ENCODE data around the gene NDUFB1. TPM values are rescaled to one million over a fixed set of nuclear protein-coding genes. Genes with fewer than 3 reads are reported as not detected.

The NDUFB1 gene
- total and polyA plus RNA-seq, 2 experiments from 2014 or later: 136 to 336 TPM

- H3K4me1 ChIP-seq (ENCODE audit: insufficient read depth): peaks cover 18% of the 10 kb centered on the region
- H4K20me1 ChIP-seq (ENCODE audit: insufficient read depth): no peaks in the 10 kb centered on the region
- peak overlapping the region; percentile 96 for H3K9ac ChIP-seq
- WGBS, 2 experiments (ENCODE audit: low coverage in 1 of 2, low lambda C conversion rate in 2 of 2, missing lambda C conversion rate in 2 of 2): 2% methylated on average over 22 of the region's 22 CpGs
- H3K9me3 ChIP-seq (ENCODE audit: low read depth): no peaks in the 10 kb centered on the region
- H3F3A ChIP-seq (ENCODE audit: insufficient read depth): 0 out of 2 replicates have a peak, but pooled peaks cover 3% of the 10 kb centered on the region
- no peaks in the 10 kb centered on the region for H3K9me2 ChIP-seq (ENCODE audit: insufficient read depth)
- in situ Hi-C loops (cut with MboI): no loop called here
- peaks cover 25% of the 10 kb centered on the region; the same call in 1 of the 2 replicates for H3K36me3 ChIP-seq (ENCODE audit: low read depth)
- TF ChIP-seq EZH2 (IDR thresholded peaks at IDR 0.05; ENCODE audit: insufficient read depth, poor library complexity, severe bottlenecking): no peak
- no peak for TF ChIP-seq EZH2phosphoT487 (IDR thresholded peaks at IDR 0.05; ENCODE audit: insufficient read depth, low read depth)
- H3K4me2 ChIP-seq (ENCODE audit: unreplicated experiment): peak overlapping the region; percentile 87
- peak overlapping the region; percentile 97 for H3K4me3 ChIP-seq
- no peaks in the 10 kb centered on the region for H3K27me3 ChIP-seq (replicated peaks; ENCODE audit: insufficient read depth)
- peaks cover 89% of the 10 kb centered on the region for H3K79me2 ChIP-seq (ENCODE audit: insufficient read depth)
- DNase-seq: peak; percentile 66
- peak overlapping the region; percentile 93 for H2AFZ ChIP-seq
- peak overlapping the region; percentile 87 for H3K27ac ChIP-seq
These were observed 808 bp upstream of the NDUFB1 start for GRCh38 chr14:92122351-92122677.

GRCh38 chr14:92121207-92121669 lies 268 bp downstream of the NDUFB1 start:
- in situ Hi-C loops (cut with MboI): no loop called here
- Histone ChIP-seq H3K27me3 (replicated peaks; ENCODE audit: insufficient read depth) (no peaks in the 10 kb centered on the region), H3K9ac (peak overlapping the region; percentile 96), H3K27ac (peak overlapping the region; percentile 87), H3K9me2 (ENCODE audit: insufficient read depth) (no peaks in the 10 kb centered on the region), H3K36me3 (ENCODE audit: low read depth) (peaks cover 24% of the 10 kb centered on the region; the same call in 1 of the 2 replicates), H3K4me1 (ENCODE audit: insufficient read depth) (peaks cover 18% of the 10 kb centered on the region), H3K9me3 (ENCODE audit: low read depth) (no peaks in the 10 kb centered on the region), H3F3A (ENCODE audit: insufficient read depth) (peaks cover 11% of the 10 kb centered on the region; the same call in 1 of the 2 replicates), H3K4me2 (ENCODE audit: unreplicated experiment) (peak overlapping the region; percentile 87), H3K4me3 (peak overlapping the region; percentile 97), H4K20me1 (ENCODE audit: insufficient read depth) (no peaks in the 10 kb centered on the region), H2AFZ (peak overlapping the region; percentile 93), H3K79me2 (ENCODE audit: insufficient read depth) (peaks cover 81% of the 10 kb centered on the region)
- DNase-seq: peak; percentile 71
- TF ChIP-seq EZH2 (IDR thresholded peaks at IDR 0.05; ENCODE audit: insufficient read depth, poor library complexity, severe bottlenecking) (no peak), EZH2phosphoT487 (IDR thresholded peaks at IDR 0.05; ENCODE audit: insufficient read depth, low read depth) (no peak)
- 1% methylated on average over 36 of the region's 36 CpGs for WGBS, 2 experiments (ENCODE audit: low coverage in 1 of 2, low lambda C conversion rate in 2 of 2, missing lambda C conversion rate in 2 of 2)

GRCh38 chr14:92109490-92109889 lies 12.0 kb downstream of the NDUFB1 start:
- peaks cover 13% of the 10 kb centered on the region; the same call in 1 of the 2 replicates for H3F3A ChIP-seq (ENCODE audit: insufficient read depth)
- no peak overlapping the region for H3K4me2 ChIP-seq (ENCODE audit: unreplicated experiment)
- H3K36me3 ChIP-seq (ENCODE audit: low read depth): no peaks in the 10 kb centered on the region
- H2AFZ ChIP-seq: no peak overlapping the region
- H3K4me1 ChIP-seq (ENCODE audit: insufficient read depth): peaks cover 20% of the 10 kb centered on the region
- in situ Hi-C loops (cut with MboI): no loop called here
- no peaks in the 10 kb centered on the region for H4K20me1 ChIP-seq (ENCODE audit: insufficient read depth)
- H3K9me3 ChIP-seq (ENCODE audit: low read depth): no peaks in the 10 kb centered on the region
- TF ChIP-seq EZH2phosphoT487 (IDR thresholded peaks at IDR 0.05; ENCODE audit: insufficient read depth, low read depth): no peak
- no peak for TF ChIP-seq EZH2 (IDR thresholded peaks at IDR 0.05; ENCODE audit: insufficient read depth, poor library complexity, severe bottlenecking)
- WGBS, 2 experiments (ENCODE audit: low coverage in 1 of 2, low lambda C conversion rate in 2 of 2, missing lambda C conversion rate in 2 of 2): 70 to 78% methylated on average over 5 of the region's 5 CpGs
- no peak overlapping the region for H3K27ac ChIP-seq
- H3K27me3 ChIP-seq (replicated peaks; ENCODE audit: insufficient read depth): no peaks in the 10 kb centered on the region
- no peak for DNase-seq
- no peak overlapping the region for H3K9ac ChIP-seq
- no peak overlapping the region for H3K4me3 ChIP-seq
- no peaks in the 10 kb centered on the region for H3K9me2 ChIP-seq (ENCODE audit: insufficient read depth)
- H3K79me2 ChIP-seq (ENCODE audit: insufficient read depth): peaks cover 8% of the 10 kb centered on the region

GRCh38 chr14:92108345-92109254 lies 12.9 kb downstream of the NDUFB1 start:
- H3K4me2 ChIP-seq (ENCODE audit: unreplicated experiment): no peak overlapping the region
- 27 to 28% methylated on average over 11 of the region's 11 CpGs for WGBS, 2 experiments (ENCODE audit: low coverage in 1 of 2, low lambda C conversion rate in 2 of 2, missing lambda C conversion rate in 2 of 2)
- DNase-seq: no peak
- no peak overlapping the region for H3K4me3 ChIP-seq
- no peaks in the 10 kb centered on the region for H4K20me1 ChIP-seq (ENCODE audit: insufficient read depth)
- no peaks in the 10 kb centered on the region for H3K36me3 ChIP-seq (ENCODE audit: low read depth)
- H3K9ac ChIP-seq: no peak overlapping the region
- H3K4me1 ChIP-seq (ENCODE audit: insufficient read depth): peaks cover 13% of the 10 kb centered on the region
- TF ChIP-seq EZH2phosphoT487 (IDR thresholded peaks at IDR 0.05; ENCODE audit: insufficient read depth, low read depth): no peak
- H3K27me3 ChIP-seq (replicated peaks; ENCODE audit: insufficient read depth): no peaks in the 10 kb centered on the region
- in situ Hi-C loops (cut with MboI): no loop called here
- H3K79me2 ChIP-seq (ENCODE audit: insufficient read depth): peaks cover 17% of the 10 kb centered on the region
- peak overlapping the region; percentile 47 for H2AFZ ChIP-seq
- H3F3A ChIP-seq (ENCODE audit: insufficient read depth): peaks cover 13% of the 10 kb centered on the region; the same call in 1 of the 2 replicates
- no peaks in the 10 kb centered on the region for H3K9me2 ChIP-seq (ENCODE audit: insufficient read depth)
- no peaks in the 10 kb centered on the region for H3K9me3 ChIP-seq (ENCODE audit: low read depth)
- no peak overlapping the region for H3K27ac ChIP-seq
